CD4-positive, alpha-beta T cell treated with Interleukin-1 beta for 1 hour (primary cell): ENCODE measurements around the gene TCF3.

Experiments used
- DNase-seq, 2 donors: peaks; one replicate each; pipeline ENCODE4 v3.0.0-alpha.2; 2020 to 2022

The TCF3 gene

DNA sequence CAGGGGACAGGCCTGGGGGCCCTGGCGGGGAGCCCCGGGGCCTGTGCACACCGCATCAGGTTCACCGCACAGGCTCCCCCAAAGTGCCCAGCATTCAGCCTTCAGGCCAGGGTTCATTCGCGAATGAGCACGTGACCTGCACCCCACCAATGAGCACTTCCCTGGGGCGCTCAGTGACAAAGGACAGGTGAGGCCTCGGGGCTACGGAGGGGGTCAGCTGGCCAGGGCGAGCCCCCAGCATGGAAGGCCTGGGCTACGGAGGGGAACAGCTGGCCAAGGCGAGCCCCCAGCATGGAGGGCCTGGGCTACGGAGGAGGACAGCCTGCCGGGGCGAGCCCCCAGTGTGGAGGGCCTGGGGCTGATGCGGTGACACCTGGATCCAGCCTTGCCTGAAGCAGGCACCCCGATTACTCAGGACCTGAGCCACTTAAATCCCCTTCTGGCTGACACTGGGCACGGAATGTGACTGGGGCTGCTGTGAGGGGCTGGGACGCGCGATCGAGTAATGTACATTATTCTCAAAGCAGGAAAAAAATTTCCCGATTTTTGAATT, 23.1 kb downstream of the TCF3 start:
- no peak for DNase-seq

DNA sequence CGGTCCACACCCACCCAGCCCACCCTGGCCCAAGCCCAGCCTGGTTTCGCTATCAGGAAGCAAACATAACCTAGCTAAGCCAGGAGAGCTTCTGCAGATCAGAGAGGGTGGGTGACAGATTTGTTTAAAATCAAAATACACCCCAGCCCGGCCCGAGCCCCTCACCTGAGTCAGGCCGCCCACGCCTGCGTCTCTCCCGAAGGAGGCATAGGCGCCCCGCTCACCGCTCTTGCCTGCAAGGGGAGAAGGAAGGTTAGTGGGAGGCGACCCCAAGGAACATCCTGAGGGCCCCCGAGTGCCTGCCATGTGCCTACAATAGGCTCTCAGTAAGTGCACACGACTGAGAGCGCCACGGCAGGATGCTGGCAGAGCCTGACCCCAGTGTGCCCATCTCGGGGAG, 25.2 kb downstream of the TCF3 start:
- DNase-seq, result no peak

DNA sequence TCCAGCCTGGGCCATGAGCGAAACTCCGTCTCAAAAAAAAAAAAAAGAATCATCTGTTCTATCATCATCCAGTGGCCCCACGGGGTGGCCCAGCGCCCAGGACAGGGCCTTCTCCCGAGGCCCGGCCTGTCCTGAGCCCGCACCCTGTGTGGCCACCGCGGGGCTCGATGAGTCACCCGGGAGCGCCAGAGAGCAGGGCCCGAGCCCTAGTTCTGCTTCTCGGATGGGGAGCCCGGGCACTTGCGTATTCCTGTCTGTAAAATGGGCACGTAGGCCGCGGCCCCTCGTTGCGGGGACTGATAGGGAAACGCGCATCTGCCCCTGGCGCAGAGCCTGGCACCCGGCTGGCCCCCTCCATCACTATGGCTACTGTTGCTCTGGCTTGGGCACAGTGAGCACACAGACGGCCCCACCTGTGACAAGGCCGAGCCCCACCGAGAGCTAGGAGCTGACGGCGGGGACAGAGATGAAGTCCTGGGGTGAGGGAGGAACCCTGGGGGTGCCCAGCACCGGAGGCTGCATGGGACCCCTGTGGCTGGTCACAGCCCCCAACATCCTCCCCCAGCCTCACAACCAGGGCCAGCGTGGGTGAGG, 25.9 kb downstream of the TCF3 start:
- no peak for DNase-seq

DNA sequence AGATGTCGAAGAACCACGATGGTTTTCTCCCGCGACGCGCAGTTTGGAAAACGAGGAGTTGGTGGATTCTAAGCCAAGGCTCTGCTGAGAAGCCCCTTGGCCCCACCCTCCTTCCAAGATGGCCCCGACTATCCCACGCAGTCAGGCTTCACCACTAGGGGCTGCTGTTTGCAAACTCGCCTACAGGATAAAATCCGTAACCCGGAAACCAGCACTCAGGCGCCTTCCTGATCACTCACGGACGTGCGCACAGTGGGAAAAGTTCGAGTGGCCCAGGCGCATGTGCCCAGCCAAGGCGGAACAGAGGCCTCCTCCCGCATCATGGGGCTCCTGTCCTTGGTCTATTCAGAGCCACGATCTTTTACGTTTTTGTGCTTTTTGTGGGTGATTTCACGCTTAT, 28.0 kb downstream of the TCF3 start:
- DNase-seq, result peak; percentile 50 to 54

DNA sequence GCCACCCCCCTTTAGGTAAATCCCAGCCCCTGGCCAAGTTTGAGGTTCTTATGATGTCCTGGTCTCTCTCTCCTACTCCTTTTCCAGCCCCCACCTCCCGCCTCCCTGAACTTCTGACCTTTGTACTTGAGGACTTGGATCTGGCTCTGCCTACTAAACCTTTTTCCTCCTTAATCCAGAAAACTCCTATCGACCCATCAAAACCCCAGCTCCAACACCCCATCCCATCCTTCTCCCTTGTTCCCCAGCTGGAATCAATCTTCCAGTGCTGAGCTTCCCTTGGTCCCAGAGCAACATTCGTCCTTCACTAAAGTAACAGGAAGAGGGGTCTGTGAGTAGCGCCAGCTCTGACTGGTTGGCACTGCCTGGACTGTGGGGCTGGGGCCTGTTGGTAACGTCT, 29.9 kb downstream of the TCF3 start:
- no peak for DNase-seq

DNA sequence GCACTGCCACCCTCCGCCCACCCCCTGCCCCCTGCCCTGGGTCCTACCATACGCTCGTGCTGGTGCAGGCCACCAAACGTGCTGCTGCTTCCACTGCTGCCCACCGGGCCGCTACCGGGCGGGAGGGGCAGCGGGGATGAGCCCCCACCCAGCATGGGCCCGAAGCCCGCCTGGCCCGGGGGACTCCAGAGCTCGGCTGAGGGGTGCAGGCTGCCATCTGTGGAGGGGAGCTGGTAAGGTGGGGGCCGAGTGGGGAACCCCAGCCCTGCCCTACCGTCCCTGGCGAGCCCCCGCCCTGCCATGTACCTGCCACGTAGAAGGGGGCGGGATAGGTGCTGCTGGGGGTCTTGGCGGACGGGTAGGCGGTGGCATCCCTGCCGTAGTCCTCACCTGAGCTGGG, 30.4 kb downstream of the TCF3 start:
- DNase-seq, result no peak

DNA sequence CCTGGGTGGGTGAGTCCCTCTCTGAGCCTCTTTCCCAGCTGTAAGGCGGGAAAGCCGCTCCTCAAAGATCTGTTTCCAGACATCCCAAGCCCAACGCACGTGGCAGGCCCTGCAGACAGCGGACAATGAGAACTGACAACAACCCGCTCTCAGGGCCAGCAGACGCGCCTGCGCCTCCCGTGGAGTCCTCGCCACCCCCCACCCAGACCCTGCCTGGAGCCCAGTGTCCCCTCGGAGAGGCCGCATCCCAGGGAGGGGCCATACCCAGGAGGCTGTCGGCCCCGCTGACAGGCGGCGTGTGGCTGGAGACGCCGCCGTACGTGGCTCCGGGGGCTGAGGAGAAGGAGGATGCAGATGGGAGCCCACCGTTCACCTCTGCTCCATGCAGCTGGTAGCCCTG, 30.8 kb downstream of the TCF3 start:
- no peak for DNase-seq

DNA sequence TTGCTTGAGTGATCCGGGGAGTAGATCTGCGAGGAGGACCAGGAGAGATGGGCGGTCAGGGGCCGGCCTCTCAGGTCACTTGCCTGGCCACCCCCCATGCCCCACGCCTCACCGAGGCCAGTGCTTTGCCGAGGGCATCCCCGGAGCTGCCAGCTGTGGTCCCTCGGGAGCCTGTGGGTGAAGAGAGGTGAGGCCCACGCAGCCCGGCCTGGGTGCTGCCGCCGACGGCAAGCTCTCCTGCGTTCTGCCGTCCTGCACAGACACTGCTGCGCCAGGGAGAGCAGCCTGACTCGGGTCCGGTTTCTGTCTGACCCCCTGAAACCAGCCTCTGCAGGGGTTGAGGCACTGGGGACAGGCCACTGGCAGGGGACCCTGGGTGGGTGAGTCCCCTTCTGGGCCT, 31.4 kb downstream of the TCF3 start:
- no peak for DNase-seq

DNA sequence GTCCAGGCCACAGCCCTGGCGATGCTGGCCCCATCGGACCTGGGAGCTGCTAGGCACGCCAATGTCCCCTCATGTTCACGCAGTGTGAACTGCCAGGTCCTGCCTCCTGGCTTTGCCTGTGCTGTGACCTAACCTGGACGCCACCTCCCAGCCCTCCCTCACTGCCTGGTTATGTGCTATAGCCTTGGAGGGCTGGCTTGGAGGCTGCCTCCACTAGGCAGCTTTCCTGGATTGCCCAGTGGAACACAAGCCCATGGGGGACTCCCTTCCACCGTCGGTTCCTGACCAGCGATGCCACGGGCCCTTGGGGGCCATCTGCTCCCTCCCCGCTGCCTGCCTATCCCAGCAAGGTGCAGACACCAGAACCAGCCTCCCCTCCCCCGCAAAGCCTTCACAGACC, 31.9 kb downstream of the TCF3 start:
- DNase-seq, result no peak

DNA sequence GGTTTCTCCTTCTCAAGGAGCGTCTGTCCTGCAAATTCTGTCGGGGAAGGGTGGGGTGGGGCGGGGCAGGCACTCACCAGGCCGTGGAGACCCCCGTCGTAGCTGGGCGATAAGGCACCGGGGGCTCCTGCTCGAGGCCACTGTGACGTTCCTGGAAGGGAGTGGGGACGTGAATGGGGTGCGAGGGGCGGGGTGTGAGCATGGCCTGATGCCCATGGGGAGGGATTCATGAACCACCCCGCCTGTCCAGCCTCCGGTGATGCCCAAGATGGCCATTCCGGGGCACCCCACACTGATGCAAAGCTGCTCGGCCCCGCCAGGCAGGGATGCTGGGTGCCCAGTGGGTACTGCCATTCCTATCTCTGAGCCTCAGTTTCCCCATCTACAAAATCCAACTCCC, 32.7 kb downstream of the TCF3 start:
- no peak for DNase-seq

DNA sequence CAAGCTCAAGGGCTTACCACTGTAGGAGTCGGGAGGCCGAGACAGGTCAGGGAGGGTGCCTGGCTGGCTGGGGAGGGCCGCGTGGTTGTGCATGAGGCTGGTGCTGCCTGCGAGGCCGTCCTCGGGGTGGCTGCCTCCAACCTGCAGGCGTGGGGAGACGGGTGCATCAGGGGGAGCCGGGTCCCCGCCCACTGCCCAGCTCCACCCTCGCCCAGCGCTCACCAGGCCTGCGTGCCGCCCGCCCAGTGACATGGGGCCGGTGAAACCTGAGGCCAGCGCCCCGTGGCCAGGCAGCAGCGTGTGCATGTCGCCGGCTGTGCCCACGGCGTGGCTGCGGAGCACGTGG, 33.3 kb downstream of the TCF3 start:
- DNase-seq, result no peak

DNA sequence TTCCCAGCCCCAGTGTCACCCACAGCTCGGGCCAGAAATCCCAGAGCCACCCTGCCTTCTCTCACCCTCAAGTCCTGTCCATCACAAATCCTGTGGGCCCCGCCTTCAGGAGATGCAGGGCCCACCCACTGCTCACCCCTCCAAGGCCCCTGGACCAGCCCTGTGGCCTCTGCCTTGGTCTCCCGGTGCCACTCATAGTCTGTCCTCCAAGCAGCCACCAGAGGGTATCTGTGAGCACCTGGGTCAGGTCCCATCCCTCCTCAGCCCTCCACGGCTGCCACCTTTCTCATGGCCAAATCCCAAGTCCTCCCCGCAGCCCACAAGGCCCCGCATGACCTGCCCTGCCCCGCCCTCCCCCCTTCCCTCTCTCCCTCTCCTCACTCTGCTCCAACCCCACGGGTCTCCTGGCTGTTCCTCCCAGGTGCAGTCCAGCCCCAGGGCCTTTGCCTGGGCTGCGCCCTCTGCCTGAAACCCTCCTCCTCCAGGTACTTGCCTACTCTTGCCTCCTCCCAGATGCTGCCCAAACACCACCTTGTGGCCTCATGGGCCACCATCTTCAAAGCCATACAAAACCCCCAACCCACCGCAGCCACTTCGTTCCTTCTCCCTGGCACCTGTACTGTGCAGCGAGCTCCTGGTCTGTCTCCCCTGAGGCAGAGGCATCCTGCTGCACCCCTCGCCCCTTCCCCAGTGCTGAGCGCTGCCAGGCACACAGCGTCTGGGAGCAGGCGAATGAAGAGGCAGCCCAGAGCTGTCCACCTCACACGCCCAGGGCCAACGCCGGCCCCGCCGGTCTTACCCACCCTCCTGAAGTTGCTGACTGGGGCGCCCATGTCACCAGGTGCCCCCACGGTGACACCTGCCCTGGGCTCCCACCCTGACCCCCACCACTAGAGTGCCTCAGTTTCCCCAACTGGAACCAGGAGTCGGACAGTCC, 34.0 kb downstream of the TCF3 start:
- peak; percentile 16 to 27 for DNase-seq

DNA sequence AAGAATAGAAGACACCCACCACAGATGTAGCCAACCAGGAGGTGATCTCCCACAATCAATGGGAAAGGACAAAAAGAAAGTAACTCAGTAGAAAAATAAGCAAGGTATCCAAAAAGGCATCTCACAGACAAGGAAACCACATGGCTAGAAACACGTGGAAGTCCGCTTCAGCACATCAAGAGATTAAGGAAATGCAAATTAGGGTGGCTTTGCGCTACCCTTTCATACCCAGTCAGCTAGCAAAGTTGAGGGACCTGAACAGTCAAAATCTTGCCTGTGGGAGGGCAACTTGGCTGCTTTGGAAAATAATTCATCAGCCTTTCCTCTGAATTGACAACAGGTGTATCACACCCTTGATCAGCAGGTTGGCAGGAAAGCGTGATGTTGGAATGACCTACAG, 35.5 kb downstream of the TCF3 start:
- no peak for DNase-seq

DNA sequence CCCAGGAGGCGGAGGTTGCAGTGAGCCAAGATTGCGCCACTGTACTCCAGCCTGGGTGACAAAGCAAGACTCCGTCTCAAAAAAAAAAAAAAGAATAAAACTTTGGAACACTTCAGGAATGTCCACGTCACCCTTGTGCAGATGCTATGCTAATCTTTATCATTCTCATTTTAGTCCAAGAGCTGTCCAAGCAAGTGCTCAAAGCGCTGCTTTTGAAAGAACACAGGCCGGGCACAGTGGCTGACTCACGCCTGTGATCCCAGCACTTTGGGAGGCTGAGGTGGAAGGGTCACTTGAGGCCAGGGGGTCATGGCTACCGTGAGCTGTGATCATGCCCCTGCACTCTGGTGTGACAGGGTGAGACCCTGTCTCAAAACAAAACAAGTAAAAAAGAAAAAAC, 36.0 kb downstream of the TCF3 start:
- DNase-seq, result no peak

DNA sequence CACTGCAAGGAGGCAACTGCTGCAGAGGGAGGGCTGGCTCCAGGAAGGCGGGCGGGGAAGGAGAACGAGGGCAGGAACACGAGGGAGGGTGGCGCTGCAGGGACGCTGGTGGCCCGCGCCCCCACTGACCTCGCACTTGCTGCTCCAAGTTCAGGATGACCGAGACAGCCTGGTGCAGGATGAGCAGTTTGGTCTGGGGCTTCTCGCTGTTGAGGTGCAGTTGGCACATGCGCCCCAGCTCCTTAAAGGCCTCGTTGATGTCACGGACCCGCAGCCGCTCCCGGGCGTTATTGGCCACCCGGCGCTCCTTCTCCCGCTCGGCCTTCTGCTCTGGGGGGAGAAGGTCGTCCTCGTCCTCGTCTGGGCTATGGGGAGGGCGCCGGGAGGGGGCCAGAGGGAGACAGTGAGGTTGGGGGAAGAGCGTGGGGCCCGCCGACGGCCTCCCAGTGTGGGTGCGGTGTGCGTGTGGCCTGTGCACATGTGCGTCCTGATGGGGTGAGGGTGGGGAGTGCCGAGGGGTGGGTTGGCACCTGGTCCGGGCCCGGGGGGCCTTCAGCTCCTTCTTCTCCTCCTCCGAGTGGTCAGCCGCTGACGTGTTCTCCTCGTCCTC, 37.2 kb downstream of the TCF3 start:
- no peak for DNase-seq

DNA sequence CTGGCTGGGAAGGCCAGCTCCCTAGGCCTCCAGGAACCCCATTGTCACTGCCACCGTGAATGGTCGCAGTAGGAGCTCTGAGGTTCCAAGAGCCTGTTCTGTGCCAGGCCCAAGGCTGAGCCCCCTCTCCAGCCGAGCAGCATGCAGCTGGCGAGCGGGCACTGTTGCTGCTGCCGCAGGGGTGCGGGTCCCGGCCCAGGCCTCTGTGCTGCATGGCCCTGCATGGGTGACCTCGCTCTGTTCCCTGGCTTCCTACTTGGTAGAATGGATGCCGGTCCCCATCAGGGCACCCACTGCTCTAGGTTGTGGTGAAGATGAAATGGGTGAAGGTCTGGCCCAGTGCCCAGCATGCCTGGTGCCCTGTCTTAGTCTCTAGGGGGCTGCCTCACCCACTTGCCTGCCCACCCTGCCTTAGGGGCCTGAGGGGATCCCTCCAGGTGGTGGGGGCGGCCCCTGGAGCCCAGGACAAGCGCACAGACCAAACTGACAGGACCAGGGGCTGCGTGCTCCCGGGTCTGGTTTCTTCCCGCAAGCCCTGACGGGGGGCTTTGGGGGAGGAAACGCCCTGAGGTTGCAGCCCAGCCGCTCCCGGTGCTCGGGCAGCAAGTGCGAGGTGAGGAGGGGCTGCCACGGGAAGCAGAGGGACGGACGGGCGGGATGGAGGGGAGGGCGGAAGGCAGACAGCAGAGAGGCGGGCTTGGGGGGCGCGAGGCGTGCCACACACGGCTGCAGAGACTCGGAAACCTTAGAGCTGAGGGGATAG, 38.4 kb downstream of the TCF3 start:
- DNase-seq, result no peak

DNA sequence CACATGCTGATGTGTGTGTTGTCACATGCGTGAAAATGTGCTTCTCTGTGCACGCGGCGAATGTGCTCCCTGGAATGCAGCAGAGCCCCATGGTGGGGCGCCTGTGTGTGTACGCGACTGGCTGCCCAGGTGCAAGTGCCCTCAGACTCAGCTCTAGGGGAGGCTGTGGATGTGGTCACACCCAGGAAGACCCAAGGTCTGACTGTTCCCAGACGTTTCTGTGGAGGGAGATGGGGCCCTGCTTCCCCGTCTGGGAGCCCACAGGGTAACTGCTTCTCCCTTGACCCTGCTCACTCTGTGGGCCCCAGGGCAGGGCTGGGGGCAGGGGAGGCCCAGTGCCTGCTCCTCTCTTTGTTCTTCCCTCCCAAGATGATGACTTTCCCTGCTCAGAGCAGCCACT, 39.3 kb downstream of the TCF3 start:
- DNase-seq, result no peak

DNA sequence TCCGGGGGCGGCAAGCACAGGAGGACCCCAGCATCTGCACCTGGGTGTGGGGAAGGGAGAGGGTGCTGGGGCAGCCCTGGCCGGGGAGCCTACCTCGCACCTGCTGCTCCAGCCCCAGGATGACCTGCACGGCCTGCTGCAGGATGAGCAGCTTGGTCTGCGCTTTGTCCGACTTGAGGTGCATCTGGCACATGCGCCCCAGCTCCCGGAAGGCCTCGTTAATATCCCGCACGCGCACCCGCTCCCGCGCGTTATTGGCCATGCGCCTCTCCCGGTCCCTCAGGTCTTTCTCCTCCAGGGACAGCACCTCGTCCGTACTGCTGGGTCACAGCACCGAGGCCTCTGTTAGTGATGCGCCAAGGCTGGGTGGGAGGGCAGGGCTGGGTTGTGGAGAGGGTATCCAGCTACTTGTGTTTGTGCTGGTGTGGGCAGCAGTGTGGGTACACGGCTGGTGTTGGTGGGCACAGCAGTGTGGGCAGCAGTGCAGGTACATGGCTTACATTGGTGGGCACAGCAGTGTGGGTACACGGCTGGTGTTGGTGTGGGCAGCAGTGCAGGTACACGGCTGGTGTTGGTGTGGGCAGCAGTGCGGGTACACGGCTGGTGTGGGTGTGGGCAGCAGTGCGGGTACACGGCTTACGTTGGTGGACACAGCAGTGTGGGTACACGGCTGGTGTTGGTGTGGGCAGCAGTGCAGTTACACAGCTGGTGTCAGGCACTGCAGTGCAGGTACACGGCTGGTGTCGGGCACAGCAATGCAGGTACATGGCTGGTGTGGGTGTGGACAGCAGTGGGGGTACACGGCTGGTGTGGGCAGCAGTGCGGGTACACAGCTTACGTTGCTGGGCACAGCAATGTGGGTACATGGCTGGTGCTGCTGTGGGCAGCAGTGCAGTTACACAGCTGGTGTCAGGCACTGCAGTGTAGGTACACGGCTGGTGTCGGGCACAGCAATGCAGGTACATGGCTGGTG, 40.0 kb downstream of the TCF3 start:
- DNase-seq, result no peak

DNA sequence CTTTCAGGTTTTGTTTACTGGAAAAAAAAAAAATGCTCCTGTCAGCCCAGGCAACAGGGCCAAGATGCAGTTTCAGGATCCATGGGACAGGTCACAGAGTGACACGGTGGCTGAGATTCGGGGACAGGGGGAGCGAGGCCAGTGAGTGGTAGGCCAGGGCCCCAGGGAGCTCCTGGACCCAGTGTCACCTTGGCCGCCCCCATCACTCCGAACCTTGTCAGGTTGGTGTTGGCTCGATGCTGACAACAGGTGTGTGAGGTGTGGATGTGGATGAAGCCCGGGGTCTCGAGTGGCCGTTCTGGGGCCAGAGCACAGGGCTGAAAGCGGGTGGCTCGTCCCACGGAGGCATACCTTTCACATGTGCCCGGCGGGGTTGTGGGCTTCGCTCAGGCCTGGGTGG, 41.1 kb downstream of the TCF3 start:
- DNase-seq, result no peak

DNA sequence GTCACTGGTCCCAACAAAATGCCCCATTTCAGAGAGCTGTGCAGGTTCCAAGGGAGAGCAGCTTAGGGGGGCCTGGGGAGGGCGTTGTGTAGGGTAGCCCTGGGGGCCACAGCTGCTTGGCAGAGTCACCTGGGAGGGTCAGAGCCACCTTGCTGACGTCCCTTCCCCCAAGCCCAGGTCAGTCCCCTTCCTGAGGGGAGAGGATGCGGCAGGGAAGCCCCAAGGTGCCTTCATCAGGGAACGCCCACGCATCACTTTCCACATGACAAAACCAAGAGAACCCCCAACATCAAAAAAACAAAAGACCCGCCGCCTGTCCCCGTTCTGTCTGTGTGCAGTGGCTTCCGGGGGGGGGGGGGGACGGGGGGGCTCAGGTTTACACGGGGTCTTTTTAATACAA, 41.8 kb downstream of the TCF3 start:
- no peak for DNase-seq

DNA sequence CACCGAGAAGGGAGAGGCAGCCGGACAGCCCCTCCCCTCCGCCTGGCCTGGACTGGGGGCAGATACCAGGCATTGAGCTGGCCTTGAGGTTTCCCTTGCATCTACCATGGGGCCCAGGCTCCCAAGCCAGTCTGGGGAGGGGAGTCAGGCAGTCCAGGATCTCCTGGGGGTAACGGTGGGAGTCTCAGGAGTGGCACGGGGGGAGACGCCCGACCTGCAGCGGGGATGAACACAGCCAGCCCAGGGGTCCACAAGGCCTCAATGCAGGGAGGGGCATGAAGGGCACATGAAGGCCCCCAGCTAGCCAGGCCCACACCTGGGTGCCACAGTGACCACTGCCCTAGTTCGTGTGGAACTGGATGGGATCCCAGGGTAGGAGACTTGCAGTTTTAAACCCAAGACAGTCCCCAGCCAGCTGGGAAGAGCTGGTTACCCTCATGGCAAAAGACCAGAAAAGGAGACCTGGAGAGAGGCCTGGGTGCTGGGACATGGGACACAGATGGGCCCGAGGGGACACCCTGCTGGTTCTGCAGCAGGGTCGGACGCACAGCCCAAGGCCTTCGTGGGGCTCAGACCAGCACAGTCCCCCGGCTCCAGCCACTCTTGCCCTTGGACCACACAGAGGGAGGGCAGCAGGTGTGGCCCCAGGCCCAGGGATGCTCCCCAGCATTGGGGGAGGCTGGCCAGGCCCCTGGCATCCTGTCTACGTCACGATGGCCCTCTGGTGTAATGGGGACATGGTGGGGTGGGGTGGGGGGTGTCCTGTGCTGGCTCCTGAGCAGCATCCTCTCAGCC, 42.5 kb downstream of the TCF3 start:
- no peak for DNase-seq
